ENCODE results near the gene PDK1. TPM values are rescaled to one million over a fixed set of nuclear protein-coding genes. Genes with fewer than 3 reads are reported as not detected.

The PDK1 gene
- total RNA-seq, 4 donors from 2014 or later, result 13.2 to 32.6 (median 18.1) TPM

DNA sequence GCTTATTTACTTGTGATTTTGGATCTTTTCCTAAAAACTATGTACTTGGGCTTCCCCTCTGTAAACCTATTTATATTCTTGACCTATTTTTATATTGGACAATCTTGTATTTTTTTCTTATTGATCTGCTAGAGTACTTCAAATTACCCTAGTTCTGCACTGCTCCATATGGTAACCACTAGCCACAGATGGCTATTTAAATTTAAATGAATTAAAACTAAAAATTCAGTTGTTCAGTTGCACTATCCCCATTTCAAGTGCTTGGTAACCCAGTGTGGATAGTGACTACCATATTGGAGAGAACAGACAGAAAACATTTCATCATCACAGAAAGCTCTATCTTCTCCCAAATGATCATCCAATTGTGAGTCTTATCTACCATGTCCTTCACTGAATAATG lies 74.3 kb downstream of the PDK1 start:
- TF ChIP-seq, protein P1, sequence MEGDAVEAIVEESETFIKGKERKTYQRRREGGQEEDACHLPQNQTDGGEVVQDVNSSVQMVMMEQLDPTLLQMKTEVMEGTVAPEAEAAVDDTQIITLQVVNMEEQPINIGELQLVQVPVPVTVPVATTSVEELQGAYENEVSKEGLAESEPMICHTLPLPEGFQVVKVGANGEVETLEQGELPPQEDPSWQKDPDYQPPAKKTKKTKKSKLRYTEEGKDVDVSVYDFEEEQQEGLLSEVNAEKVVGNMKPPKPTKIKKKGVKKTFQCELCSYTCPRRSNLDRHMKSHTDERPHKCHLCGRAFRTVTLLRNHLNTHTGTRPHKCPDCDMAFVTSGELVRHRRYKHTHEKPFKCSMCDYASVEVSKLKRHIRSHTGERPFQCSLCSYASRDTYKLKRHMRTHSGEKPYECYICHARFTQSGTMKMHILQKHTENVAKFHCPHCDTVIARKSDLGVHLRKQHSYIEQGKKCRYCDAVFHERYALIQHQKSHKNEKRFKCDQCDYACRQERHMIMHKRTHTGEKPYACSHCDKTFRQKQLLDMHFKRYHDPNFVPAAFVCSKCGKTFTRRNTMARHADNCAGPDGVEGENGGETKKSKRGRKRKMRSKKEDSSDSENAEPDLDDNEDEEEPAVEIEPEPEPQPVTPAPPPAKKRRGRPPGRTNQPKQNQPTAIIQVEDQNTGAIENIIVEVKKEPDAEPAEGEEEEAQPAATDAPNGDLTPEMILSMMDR (IDR thresholded peaks at IDR 0.05; ENCODE audit: low read depth), result no peak

DNA sequence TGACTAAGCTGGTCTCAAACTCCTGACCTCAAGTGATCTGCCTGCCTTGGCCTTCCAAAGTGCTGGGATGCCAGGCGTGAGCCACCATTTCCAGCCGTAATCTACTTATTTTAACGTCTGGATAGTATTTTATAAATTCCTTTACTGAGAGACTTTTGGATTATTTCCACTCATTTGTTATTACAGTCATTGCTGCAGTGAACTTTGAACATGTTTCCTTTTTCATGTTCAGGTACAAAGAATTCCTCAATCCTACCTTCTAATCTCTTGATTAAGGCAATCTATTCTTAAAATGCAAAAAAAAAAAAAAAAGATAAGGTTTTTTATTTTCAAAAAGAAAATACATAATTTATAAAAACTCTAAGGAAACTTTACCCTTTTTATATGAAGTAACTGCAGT lies 78.6 kb downstream of the PDK1 start:
- TF ChIP-seq, protein P1 (IDR thresholded peaks at IDR 0.05; ENCODE audit: low read depth), result no peak

DNA sequence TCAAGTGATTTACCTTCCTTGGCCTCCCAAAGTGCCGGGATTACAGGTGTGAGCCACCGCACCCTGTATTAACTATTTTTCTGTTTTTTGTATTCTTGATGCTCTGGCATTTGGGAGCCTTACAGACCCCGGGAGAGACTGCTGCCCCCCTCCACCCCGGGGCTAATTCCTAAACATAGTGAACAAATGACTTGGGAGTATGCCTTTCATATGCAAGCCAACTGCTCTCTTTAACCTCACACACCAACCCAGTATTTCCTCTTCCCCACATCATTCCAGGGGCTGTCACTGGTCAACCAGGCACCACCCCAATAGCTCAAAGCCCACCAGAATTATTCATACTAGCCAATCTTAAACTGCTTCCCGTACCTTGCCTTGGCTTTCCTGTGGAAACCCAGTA lies 79.7 kb downstream of the PDK1 start:
- TF ChIP-seq, protein P1 (IDR thresholded peaks at IDR 0.05; ENCODE audit: low read depth), result no peak

DNA sequence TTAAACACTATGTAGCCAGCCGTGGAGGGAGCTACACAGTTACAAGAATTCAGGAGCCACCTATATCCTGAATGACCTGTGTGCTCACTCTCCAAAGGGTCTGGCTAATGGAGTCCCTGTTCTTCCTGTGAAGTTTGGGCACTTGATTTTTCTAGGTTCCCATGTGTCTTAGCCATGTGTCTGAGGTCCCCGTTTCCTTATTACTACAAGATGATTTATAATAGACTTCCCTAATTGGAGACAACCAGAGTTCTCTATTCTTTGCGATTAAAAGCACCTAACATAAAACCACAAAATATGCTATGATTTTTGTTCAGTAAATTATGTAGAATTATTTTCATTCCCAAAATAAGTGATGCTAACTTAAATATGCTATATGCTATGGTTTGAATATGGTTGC lies 83.4 kb downstream of the PDK1 start:
- TF ChIP-seq, protein P1 (IDR thresholded peaks at IDR 0.05; ENCODE audit: low read depth), result no peak

DNA sequence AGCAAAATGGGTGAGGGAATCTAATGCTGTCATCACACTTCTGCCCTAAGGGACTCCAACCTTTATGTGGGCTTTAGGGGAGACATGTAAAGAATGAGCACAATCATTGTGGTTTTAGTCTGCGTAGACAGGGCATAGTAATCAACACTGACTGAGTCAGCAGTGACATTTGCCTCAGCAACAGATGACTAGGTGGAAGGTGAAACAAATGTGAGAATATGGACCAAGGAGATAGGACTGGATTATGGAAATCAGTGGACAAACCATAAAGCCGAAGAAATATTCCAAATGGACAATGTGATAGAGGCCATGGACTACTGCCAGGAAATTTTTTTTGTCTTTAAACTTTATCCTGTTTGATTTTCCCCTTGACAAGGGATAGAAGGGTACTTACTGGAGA lies 83.9 kb downstream of the PDK1 start:
- TF ChIP-seq, protein P1 (IDR thresholded peaks at IDR 0.05; ENCODE audit: low read depth), result no peak

DNA sequence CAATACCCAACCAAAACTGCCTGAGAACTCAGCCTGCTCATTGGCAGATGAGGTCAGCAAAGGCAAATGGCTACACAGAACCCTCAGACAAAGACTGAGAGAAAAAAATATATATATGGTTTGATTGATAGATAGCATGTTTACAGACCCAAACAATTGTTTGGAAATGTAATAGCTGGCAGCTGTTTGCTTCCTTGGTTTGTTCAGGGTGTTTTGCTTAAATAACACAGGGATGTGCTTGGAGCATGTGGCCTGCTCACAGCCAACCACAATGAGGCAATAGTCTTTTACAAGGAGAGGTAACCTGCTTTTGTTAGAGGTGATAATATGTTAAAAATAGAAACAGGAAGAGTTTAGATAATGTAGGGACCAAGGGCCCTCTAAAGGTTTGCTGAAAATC lies 84.5 kb downstream of the PDK1 start:
- TF ChIP-seq, protein P1 (IDR thresholded peaks at IDR 0.05; ENCODE audit: low read depth), result no peak

DNA sequence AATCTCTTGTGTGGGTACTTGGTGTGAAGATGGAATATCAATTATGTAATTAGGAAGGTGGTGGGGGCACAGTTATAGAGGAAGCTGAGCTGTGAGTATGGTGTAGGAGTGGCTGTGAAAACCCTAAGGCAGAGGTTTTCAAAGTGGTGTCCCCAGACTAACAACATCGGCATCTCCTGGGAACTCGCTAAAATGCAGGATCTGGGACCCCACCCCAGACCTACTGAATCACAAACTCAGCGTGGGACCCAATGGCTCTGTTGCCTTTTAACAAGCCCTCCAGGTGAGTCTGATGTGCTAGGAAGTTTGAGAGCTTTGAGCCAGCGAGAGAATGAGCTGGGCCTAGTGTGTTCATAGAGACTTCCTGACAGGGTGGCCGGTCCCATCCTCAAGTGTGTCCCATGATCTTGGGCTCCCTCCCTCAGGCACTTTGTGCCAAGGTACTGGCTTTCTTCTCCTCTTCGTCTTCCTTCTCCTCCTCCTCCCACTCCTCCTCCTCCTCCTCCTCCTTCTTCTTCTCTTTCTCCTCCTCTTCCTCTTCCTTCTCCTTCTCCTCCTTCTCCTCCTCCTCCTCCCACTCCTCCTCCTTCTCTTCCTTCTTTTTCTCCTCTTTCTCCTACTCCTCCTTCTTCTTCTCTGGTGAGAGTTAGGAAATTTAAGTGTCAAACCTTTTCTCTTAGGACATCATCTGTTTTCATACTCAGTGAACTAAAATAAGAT lies 86.6 kb downstream of the PDK1 start:
- TF ChIP-seq, protein P1 (IDR thresholded peaks at IDR 0.05; ENCODE audit: low read depth), result no peak
